HG03521 (cell line): Measurements from ENCODE around the gene NAA38.

ENCODE experiments used
- ATAC-seq: cut with Tn5 transposase; IDR thresholded peaks from one replicate; pipeline ENCODE4 v1.9.1; 2021; ENCODE audit warnings: mild to moderate bottlenecking, moderate library complexity; ENCODE audit not compliant: unreplicated experiment

The NAA38 gene

DNA sequence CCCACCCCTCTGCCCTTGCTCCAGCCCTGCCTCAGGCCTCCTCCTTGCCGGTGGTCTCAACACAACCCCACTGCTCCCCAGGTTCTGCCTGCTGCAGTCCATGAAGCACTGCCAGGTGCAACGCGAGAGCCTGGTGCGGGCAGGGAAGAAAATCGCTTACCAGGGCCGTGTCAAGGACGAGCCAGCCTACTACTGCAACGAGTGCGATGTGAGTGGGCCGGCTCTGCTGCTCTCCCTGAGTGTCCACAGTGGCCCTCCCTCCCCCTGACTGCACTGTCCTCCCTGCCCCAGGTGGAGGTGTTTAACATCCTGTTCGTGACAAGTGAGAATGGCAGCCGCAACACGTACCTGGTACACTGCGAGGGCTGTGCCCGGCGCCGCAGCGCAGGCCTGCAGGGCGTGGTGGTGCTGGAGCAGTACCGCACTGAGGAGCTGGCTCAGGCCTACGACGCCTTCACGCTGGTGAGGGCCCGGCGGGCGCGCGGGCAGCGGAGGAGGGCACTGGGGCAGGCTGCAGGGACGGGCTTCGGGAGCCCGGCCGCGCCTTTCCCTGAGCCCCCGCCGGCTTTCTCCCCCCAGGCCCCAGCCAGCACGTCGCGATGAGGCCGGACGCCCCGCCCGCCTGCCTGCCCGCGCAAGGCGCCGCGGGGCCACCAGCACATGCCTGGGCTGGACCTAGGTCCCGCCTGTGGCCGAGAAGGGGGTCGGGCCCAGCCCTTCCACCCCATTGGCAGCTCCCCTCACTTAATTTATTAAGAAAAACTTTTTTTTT lies 4.3 kb downstream of the NAA38 start:
- ATAC-seq = no peak

DNA sequence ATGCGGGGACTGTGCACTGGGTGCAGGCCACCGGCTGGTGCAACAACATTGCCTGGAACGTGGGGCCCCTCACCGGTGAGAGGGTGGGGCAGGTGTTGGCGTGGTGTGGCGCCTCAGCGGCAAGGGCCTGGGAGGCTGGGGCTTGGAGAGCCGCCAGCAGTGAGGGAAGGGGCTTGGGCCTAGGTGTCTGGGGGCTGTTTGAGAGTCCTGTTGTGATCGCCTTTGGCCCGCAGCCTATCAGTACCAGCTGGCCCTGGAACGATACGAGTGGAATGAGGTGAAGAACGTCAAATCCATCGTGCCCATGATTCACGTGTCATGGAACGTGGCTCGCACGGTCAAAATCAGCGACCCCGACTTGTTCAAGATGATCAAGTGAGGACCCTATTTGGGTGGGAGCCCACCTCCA lies 5.1 kb downstream of the NAA38 start:
- ATAC-seq = no peak

GRCh38 chr17:7851438-7852261 lies 5.7 kb downstream of the NAA38 start:
- ATAC-seq = peak; percentile 74

DNA sequence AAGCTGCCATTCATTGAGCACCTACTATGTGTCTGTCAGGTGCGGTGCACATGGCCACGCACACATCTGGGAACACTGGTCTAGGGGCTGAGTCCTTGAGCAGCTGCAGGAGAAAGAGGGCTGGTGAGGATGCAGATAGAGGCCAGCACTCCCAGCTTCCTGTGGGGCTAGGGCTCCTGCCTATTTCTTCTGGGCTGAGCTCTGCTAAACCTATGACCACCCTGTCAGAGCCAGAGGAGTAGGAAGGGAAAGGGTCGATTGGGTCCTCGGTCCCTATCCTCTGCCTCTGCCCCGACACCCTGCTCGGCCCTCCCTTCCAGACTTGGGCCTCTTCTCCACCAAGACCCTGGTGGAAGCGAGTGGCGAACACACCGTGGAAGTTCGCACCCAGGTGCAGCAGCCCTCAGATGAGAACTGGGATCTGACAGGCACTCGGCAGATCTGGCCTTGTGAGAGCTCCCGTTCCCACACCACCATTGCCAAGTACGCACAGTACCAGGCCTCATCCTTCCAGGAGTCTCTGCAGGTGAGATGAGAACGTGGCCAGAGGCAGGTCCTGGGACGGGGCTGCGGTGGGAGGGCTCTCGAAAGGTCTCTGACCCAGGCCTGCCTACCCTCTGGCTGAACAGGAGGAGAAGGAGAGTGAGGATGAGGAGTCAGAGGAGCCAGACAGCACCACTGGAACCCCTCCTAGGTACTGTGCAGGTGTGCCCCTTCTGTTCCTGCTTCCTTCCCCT lies 6.5 kb downstream of the NAA38 start:
- ATAC-seq = peak; percentile 6

DNA sequence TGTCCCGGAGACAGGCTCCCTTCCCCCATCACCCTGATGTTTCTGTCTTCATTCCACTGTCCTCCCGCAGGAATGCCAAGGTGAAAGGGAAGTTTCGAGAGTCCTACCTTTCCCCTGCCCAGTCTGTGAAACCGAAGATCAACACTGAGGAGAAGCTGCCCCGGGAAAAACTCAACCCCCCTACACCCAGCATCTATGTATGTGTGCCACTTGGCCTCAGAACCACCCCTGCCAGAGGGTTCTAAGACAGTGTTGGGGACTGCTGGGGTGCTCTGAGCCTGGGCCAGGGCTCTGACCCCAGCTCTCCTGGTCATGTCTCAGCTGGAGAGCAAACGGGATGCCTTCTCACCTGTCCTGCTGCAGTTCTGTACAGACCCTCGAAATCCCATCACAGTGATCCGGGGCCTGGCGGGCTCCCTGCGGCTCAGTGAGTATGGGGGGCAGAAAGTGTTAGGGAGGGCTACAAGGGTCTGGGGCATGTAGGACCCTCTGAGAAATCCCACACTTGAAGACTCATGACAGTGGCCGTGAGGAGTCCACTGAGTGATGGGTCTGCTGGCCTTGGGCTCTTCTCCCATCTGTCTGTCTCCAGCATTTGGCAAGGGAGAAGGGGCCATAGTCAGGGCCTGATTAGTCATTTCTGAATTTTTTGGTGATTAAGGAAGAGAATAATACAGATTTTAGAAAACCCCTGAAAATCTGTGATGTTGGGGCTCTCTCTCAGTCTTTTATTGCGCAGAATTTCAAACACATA lies 7.4 kb downstream of the NAA38 start:
- no peak for ATAC-seq

DNA sequence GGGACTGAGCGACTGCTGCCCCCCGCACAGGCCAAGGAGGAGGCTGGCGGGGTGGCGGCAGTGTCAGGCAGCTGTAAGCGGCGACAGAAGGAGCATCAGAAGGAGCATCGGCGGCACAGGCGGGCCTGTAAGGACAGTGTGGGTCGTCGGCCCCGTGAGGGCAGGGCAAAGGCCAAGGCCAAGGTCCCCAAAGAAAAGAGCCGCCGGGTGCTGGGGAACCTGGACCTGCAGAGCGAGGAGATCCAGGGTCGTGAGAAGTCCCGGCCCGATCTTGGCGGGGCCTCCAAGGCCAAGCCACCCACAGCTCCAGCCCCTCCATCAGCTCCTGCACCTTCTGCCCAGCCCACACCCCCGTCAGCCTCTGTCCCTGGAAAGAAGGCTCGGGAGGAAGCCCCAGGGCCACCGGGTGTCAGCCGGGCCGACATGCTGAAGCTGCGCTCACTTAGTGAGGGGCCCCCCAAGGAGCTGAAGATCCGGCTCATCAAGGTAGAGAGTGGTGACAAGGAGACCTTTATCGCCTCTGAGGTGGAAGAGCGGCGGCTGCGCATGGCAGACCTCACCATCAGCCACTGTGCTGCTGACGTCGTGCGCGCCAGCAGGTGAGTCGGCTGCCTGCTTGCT lies 8.1 kb downstream of the NAA38 start:
- no peak for ATAC-seq

- ATAC-seq = no peak
These were observed 8.6 kb downstream of the NAA38 start for GRCh38 chr17:7848739-7849129.

- no peak for ATAC-seq
These were observed 9.2 kb downstream of the NAA38 start for GRCh38 chr17:7848131-7848579.

- no peak for ATAC-seq
These were observed 10.3 kb downstream of the NAA38 start for GRCh38 chr17:7846765-7847661.

DNA sequence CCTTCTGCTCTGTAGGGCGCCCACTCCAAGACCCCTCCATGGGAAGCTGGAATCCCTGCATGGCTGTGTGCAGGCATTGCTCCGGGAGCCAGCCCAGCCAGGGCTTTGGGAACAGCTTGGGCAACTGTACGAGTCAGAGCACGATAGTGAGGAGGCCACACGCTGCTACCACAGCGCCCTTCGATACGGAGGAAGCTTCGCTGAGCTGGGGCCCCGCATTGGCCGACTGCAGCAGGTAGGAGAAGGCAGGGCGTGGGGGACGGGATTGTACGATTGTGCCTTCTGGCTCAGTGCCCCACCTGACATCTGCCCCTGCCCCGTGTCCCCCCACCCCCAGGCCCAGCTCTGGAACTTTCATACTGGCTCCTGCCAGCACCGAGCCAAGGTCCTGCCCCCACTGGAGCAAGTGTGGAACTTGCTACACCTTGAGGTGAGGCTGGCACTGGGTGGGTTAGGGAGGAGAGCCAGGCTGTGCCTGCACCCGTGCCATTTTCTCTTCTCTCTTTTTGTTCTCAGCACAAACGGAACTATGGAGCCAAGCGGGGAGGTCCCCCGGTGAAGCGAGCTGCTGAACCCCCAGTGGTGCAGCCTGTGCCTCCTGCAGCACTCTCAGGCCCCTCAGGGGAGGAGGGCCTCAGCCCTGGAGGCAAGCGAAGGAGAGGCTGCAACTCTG lies 11.2 kb downstream of the NAA38 start:
- no peak for ATAC-seq

DNA sequence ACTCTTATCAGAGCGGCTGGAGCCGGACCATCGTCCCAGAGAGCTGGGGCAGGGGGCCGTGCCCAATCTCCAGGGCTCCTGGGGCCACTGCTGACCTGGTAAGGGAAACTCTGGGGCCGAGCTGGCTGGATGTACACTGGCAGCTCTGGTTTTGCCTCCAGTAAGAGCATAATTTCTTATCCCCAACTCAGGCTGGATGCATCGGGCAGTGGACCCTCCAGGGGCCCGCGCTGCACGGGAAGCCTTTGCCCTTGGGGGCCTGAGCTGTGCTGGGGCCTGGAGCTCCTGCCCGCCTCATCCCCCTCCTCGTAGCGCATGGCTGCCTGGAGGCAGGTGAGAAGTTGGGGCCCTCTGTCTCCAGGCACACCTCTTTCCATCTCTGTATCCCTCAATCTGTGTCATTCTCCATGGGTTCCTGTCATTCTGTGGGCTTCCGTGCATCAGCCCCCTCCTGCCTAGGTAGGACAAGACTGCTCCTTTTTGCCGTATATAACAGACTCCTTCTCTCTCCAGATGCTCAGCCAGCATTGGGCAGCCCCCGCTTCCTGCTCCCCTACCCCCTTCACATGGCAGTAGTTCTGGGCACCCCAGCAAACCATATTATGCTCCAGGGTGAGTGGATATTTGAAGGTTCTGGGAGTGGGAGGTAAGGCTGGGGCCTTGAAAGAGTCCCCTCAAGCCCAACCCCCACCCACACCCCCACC lies 11.8 kb downstream of the NAA38 start:
- no peak for ATAC-seq

DNA sequence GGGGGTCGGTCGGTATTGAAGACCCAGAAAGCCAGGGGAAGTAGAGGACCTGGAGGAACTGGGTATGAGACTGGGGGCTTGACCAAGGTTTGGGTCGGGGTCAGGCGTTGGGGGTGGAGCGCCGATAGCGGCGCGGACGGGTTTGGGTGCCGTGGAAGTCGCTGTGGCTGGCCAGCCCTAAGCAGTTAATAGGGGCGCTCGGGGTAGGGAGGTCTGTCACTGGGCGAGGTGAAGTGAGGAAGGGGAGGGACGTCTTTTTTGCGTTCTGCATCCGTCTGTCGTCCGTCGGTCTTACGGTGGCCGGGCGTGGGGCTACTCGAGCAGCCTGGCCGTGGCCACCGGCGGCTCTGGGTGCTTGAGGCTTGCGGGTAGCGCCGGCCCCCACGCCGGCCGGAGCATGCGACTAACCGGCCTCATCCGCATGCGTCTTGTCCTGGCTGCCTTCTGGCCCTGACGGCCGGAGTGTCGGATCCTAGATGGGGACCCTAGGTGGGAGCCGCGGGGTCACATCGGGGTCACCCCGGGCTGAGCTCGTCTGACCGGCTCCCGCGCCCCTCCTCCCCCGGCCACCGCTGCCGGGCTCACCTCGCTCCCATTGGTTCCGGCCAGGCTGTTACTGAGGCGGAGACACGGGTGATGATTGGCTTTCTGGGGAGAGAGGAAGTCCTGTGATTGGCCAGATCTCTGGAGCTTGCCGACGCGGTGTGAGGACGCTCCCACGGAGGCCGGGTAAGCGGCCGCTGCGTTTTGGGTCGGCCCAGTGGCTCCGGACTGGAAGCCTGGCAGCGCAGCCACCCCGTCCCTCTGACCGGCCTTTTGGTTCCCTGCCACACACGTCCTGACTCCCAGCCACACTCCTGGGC lies 12.8 kb downstream of the NAA38 start:
- ATAC-seq = peak; percentile 38

GRCh38 chr17:7843536-7844291 lies 13.6 kb downstream of the NAA38 start:
- ATAC-seq = peak; percentile 31

DNA sequence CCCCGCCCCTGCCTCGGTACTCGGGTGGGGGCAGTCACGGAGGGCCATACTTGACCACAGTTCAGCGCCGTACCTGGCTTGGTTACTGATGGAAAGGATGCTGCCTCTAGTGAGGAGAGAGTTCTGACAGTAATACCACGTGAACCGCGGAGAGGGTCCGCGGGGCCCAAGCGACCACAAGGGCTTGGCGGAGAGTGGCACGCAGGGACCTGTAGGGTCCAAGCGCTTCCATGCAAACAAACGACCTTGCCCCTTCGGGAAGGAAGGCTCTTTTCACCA lies 14.2 kb downstream of the NAA38 start:
- peak; percentile 1 for ATAC-seq

- ATAC-seq = peak; percentile 29
These were observed 14.7 kb downstream of the NAA38 start for GRCh38 chr17:7842380-7843256.

DNA sequence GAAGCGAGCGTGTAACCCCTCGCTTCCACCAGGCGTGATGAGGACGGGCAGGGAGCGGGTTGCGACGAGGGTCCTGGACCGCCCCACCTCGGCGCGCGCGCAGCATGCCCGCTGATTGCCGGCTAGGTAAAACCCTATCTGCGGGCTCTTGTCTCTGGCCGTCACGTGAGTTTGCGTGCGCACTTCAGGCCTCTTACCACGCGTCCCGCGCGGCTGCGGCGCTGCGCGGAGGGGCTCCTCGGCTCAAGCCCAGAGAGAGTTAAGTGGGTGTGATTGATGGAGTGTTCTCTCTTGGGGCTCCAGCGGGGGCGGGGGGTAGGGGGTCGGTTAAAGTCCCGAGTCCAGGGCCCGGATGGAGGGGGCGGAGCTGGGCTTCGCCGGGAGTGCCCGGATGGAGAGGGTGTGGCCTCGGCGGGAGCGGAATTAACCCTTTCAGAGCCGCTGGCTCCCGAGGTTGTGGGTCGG lies 15.4 kb downstream of the NAA38 start:
- ATAC-seq = peak; percentile 17
